ENCODE data around the gene ADAD2. TPM values are rescaled to one million over a fixed set of nuclear protein-coding genes. Genes with fewer than 3 reads are reported as not detected.

Gene ADAD2
- total RNA-seq, 1 donor from 2014 or later: not detected

DNA sequence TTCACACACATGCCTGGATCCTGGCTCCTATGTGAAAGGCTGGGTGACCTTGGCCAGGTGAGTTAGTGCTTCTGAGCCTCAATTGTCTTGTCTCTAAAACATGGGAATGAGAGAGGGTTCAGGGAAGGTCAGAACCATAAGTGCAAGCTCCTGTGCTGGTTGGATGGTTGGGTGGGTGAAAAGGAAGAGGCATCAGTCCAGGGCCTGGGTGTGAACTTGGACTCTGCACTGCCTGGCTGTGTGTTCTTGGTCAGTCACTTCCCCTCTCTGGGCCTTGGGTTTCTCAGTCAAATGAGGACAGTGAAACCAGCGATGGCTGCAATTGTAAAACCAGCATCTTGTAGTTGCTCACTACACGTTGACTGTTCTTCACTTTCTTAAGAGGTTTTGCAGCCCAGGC lies 49.5 kb downstream of the ADAD2 start:
- no peak overlapping the region for H3K27ac ChIP-seq
- TF ChIP-seq, protein P1, sequence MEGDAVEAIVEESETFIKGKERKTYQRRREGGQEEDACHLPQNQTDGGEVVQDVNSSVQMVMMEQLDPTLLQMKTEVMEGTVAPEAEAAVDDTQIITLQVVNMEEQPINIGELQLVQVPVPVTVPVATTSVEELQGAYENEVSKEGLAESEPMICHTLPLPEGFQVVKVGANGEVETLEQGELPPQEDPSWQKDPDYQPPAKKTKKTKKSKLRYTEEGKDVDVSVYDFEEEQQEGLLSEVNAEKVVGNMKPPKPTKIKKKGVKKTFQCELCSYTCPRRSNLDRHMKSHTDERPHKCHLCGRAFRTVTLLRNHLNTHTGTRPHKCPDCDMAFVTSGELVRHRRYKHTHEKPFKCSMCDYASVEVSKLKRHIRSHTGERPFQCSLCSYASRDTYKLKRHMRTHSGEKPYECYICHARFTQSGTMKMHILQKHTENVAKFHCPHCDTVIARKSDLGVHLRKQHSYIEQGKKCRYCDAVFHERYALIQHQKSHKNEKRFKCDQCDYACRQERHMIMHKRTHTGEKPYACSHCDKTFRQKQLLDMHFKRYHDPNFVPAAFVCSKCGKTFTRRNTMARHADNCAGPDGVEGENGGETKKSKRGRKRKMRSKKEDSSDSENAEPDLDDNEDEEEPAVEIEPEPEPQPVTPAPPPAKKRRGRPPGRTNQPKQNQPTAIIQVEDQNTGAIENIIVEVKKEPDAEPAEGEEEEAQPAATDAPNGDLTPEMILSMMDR (IDR thresholded peaks at IDR 0.05): no peak
- TF ChIP-seq EZH2phosphoT487 (IDR thresholded peaks at IDR 0.05) (no peak), EZH2 (IDR thresholded peaks at IDR 0.05) (no peak)
- no peaks in the 10 kb centered on the region for H3K27me3 Mint-ChIP-seq (ENCODE audit: insufficient read depth, low read depth)
- H3K4me1 Mint-ChIP-seq: peaks cover 19% of the 10 kb centered on the region
- H3K9me3 Mint-ChIP-seq: no peaks in the 10 kb centered on the region
- peak overlapping the region; percentile 27 for H3K4me3 Mint-ChIP-seq
- no peak overlapping the region for H3K9ac ChIP-seq
- H3K4me2 ChIP-seq: no peak overlapping the region
- H2AFZ ChIP-seq (replicated peaks): no peak overlapping the region
- H4K20me1 ChIP-seq (ENCODE audit: low read depth): no peaks in the 10 kb centered on the region
- no peaks in the 10 kb centered on the region for H3K4me1 ChIP-seq
- no peak overlapping the region for H3K27ac Mint-ChIP-seq
- H3K4me3 ChIP-seq: no peak overlapping the region
- no peaks in the 10 kb centered on the region for H3K36me3 ChIP-seq
- DNase-seq (ENCODE audit: low spot score): no peak
- no peaks in the 10 kb centered on the region for H3K9me3 ChIP-seq (ENCODE audit: low read depth)
- H3F3A ChIP-seq (ENCODE audit: low read depth): no peaks in the 10 kb centered on the region
- H3K79me2 ChIP-seq (ENCODE audit: low read depth): no peaks in the 10 kb centered on the region
- no peaks in the 10 kb centered on the region for H3K36me3 Mint-ChIP-seq
- H3K27me3 ChIP-seq: no peaks in the 10 kb centered on the region

DNA sequence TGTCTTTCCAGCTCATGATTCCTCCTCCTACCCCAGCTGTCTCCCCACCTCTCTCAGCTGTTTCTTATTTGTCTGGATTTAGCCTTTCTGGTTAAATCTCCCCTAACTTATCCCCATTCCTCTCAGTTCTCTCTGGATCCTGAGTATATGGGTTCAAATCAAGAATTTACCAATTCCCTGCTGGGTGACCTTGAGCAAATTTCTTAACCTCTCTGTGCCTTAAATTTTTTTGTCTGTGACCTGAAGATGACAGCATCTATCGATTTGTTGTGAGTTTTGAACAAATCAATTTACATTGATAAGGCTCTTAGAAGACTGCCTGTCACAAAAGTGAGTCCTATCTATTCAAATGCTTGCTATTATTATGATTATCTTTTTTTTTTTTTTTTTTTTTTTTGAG lies 50.8 kb downstream of the ADAD2 start:
- H3K4me2 ChIP-seq: no peak overlapping the region
- no peak overlapping the region for H3K4me3 Mint-ChIP-seq
- peaks cover 2% of the 10 kb centered on the region for H3K27me3 Mint-ChIP-seq (ENCODE audit: insufficient read depth, low read depth)
- H3K9ac ChIP-seq: no peak overlapping the region
- H3K79me2 ChIP-seq (ENCODE audit: low read depth): no peaks in the 10 kb centered on the region
- no peaks in the 10 kb centered on the region for H3F3A ChIP-seq (ENCODE audit: low read depth)
- H3K4me3 ChIP-seq: no peak overlapping the region
- peaks cover 24% of the 10 kb centered on the region for H3K4me1 Mint-ChIP-seq
- no peak for DNase-seq (ENCODE audit: low spot score)
- H3K27me3 ChIP-seq: no peaks in the 10 kb centered on the region
- H3K36me3 Mint-ChIP-seq: no peaks in the 10 kb centered on the region
- H3K4me1 ChIP-seq: no peaks in the 10 kb centered on the region
- H2AFZ ChIP-seq (replicated peaks): no peak overlapping the region
- H3K9me3 Mint-ChIP-seq: no peaks in the 10 kb centered on the region
- H3K27ac ChIP-seq: no peak overlapping the region
- H3K27ac Mint-ChIP-seq: no peak overlapping the region
- H4K20me1 ChIP-seq (ENCODE audit: low read depth): no peaks in the 10 kb centered on the region
- H3K36me3 ChIP-seq: no peaks in the 10 kb centered on the region
- no peaks in the 10 kb centered on the region for H3K9me3 ChIP-seq (ENCODE audit: low read depth)
- TF ChIP-seq EZH2phosphoT487 (IDR thresholded peaks at IDR 0.05): no peak
- TF ChIP-seq EZH2 (IDR thresholded peaks at IDR 0.05): no peak
- TF ChIP-seq, protein P1 (IDR thresholded peaks at IDR 0.05): no peak

DNA sequence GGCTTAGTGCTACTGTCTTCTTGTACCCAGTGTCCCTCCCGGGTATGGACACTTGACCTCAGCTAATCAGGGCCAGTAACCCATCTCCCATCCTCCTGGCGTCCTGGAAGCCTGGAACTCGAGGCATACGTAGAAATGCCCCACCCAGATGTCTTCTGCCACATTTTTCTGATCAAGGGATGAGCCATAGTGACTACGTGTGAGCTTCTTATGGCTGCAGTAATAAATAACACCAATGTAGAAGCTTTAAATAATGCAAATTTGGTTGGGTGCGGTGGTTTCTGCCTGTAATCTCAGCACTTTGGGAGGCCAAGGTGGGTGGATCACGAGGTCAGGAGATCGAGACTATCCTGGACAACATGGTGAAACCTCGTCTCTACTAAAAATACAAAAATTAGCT lies 51.9 kb downstream of the ADAD2 start:
- Histone ChIP-seq H3K9ac (no peak overlapping the region), H4K20me1 (ENCODE audit: low read depth) (no peaks in the 10 kb centered on the region), H3K27ac (no peak overlapping the region), H3K4me3 (no peak overlapping the region), H2AFZ (replicated peaks) (no peak overlapping the region), H3K9me3 (ENCODE audit: low read depth) (no peaks in the 10 kb centered on the region), H3F3A (ENCODE audit: low read depth) (no peaks in the 10 kb centered on the region), H3K4me1 (no peaks in the 10 kb centered on the region), H3K79me2 (ENCODE audit: low read depth) (no peaks in the 10 kb centered on the region), H3K4me2 (no peak overlapping the region), H3K36me3 (no peaks in the 10 kb centered on the region), H3K27me3 (no peaks in the 10 kb centered on the region)
- Mint-ChIP-seq H3K9me3 (no peaks in the 10 kb centered on the region), H3K4me1 (peaks cover 24% of the 10 kb centered on the region), H3K36me3 (no peaks in the 10 kb centered on the region), H3K4me3 (no peak overlapping the region), H3K27ac (no peak overlapping the region), H3K27me3 (ENCODE audit: insufficient read depth, low read depth) (peaks cover 4% of the 10 kb centered on the region)
- DNase-seq (ENCODE audit: low spot score): no peak
- TF ChIP-seq EZH2phosphoT487 (IDR thresholded peaks at IDR 0.05) (no peak), EZH2 (IDR thresholded peaks at IDR 0.05) (no peak)
- TF ChIP-seq, protein P1 (IDR thresholded peaks at IDR 0.05): no peak
